Inflammatory macrophage treated with lipopolysaccharide for 1 hour (primary cell): ENCODE results near the gene B3GAT3.
"Not testable (repeated sequence)": the region's sequence is repeated elsewhere in the genome, so short reads cannot be mapped to it uniquely, and the experiment has no call there.

ENCODE experiments used
- DNase-seq, 2 donors: peaks; one replicate each; pipeline ENCODE4 v3.0.0-alpha.2; 2020 to 2022

B3GAT3 gene

DNA sequence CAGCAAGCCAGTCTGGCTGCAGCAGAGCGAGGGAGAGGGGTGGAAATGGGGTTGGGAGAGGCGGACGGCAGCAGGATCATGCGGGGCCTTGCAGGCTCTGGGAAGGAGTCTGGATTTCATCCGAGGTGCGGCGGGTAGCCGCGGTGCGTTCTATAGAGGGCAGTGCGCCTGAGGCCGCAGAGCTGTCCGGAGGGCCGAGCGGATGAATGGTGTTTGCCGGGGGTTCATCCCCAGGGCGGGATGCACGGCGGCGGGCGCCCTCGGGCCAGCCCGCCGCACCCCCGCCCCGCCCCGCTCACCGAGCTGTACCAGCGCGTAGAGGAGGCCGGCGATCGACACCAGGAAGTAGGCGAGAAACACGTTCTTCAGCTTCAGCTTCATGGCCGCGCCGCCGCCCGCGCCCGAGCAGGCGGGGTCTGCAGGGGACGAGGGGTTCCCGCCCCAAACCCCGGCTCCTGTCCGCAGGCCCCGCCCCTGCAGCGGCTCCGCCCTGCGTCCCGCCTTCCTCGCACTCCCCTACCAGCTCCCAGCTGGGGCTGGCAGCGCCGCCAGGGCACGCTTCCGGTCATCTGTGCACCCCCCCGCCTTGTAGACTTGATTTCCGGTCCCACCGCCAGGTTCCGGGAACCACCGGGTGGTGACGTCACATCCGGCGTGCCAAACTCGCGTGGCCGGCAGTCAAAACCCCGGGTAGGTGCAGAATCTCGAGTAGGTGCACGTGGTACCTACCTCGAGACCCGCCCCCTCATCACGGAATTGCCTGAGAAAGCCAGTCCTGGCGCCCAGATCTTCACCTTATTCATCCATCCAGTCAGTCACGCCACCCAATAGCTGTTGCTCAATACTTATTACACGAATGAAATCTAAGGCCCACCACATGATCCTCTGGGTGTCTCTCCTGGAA, at the start of gene B3GAT3:
Gene B3GAT3 (minus strand): TSS at position 420 of the 904 bp plus-strand sequence. CDS start 39 bp downstream, at position 381.
- DNase-seq, result peak; percentile 97 to 98

- no peak for DNase-seq
Measured at GRCh38 chr11:62671236-62671607, 49.4 kb upstream of the B3GAT3 start.

DNA sequence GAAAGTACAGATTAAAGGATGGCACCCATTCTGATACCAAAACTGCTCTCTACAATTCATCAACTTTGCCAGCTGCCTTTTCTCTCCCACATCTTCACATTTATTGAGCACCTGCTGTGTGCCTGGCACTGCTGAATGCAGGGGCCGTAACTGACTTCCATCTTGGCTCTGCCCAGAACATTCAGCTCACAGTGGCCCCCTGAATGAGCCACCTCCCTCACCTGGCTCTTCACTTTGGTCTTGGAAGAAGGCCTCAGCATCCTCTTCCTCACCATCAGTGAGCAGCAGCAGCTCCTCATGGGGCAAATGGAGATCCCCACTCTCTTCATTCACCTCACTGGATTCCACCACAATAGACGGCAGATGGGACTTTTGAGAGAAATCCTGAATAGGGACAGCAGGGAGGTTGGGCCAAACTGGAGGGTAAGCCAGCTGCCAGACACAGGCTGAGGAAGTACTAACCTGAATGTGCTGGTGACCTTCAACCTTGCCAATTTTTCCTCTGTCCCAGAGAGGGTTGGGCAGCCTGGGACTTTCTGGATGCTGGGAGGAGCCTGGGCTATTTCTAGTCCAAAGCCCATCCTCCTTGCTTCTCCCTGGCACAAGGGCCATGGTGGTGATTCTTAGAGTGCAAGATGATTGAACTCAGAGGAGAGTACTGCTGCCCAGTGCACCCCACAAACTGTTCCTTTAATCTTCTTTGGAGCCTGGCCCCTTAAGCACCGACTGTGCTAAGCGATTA, 47.8 kb upstream of the B3GAT3 start:
- DNase-seq, result no peak

- no peak for DNase-seq
Measured at GRCh38 chr11:62667460-62667859, 45.7 kb upstream of the B3GAT3 start.

GRCh38 chr11:62666259-62666926, 44.6 kb upstream of the B3GAT3 start:
- no peak for DNase-seq

GRCh38 chr11:62665599-62666258, 43.9 kb upstream of the B3GAT3 start:
- peak; percentile 35 to 49 for DNase-seq

DNA sequence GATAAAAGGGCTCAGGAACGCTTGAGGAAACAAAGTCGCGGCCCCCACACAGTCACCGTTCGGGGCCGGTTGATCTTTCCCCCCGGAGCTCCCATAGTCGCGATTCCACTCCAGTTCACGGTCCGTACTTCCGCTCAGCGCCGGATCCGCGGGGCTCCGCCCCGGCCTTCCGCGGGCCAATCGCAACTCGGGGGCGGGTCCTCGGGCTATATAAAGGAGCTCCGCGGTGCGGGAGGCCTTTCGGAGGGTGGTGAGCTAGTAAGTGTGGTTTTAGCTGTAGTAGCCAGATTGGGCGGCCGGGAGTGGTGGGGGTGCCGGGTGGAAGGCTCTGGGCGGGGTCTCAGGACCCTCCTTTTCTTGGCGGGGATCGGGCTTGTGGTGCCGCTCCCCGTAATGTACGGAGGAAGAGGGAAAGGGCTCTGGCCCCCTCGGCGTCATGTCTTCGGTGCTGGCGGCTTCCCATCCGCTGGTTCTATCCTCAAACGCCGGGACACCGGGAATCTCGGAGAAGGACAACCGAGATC, 43.4 kb upstream of the B3GAT3 start, which contains the start of the genes C11orf98 and CSKMT:
Gene C11orf98 (minus strand): TSS at position 136 of the 524 bp plus-strand sequence. CDS start 41 bp downstream, at position 95.
Gene CSKMT (plus strand): TSS at position 238 of the 524 bp plus-strand sequence. CDS start 568 bp downstream, outside the sequence.
- peak; percentile 86 to 98 for DNase-seq

GRCh38 chr11:62664405-62665074, 42.8 kb upstream of the B3GAT3 start:
- no peak for DNase-seq

- DNase-seq, result no peak
Measured at GRCh38 chr11:62656796-62657429, 35.1 kb upstream of the B3GAT3 start.

DNA sequence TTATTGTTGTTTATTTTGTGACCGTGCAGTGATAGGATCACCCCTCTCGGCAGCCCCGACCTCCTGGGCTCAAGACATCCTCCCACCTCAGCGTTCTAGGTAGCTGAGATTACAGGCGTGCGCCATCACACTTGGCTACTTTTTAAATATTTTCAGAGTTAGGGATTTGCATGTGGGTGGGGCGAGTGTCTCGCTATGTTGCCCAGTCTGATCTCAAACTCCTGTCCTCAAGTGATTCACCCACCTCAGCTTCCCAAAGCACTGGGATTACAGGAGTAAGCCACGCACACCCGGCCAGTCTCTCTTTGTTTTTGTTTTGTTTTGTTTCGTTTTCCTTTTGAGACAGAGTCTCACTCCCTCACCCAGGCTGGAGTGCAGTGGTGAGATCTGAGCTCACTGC, 32.5 kb upstream of the B3GAT3 start:
- DNase-seq, result no peak

DNA sequence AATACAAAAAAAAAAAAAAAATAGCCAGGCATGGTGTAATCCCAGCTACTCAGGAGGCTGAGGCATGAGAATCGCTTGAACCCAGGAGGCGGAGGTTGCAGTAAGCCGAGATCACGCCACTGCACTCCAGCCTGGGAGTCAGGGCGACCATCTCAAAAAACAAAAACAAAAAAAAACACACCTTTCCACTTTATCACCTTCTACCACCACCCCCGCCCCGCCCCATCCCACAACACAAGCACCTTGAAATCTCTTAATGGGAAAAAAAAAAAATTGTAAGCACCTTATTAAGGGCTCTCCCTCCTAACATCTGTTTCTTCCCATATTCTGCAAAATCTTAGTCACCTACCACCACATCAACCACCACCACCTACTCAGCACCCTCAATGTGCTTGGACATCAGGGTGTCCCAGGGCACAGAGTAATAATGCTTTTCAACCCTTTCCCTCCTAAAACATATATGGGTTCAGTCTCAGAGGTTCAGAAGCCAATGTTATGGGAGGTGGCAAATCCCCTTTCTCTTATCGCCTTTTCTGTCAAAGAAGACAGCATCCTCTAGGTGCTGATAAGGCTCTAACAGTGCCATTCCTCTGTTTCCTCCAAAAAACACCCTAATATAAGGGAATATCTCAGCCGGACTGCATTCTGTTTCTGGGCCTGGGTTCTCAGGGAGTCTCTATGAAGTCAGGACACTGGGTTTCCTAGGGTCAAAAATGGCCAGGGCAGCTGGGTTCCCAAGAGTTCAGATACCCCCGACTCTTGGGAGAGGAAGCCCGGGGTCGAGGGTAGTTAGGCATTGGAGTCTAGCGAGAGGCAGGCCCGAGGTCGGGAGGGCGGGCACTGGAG, 30.6 kb upstream of the B3GAT3 start:
- DNase-seq, result no peak

DNA sequence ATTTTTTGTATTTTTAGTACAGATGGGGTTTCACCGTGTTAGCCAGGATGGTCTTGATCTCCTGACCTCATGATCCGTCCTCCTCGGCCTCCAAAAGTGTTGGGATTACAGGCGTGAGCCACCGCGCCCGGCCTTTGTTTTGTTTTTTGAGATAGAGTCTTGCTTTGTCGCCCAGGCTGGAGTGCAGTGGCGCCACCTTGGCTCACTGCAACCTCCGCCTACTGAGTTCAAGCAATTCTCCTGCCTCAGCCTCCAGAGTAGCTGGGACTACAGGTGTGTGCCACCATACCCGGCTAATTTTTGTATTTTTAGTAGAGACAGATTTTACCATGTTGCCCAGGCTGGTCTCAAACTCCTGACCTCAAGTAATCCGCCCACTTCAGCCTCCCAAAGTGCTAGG, 28.5 kb upstream of the B3GAT3 start:
- not testable (repeated sequence) for DNase-seq

GRCh38 chr11:62649486-62649885, 27.7 kb upstream of the B3GAT3 start:
- DNase-seq, result no peak

GRCh38 chr11:62648967-62649364, 27.2 kb upstream of the B3GAT3 start:
- DNase-seq, result no peak

GRCh38 chr11:62648185-62648966, 26.6 kb upstream of the B3GAT3 start:
- no peak for DNase-seq

GRCh38 chr11:62647609-62648005, 25.8 kb upstream of the B3GAT3 start:
- no peak for DNase-seq

GRCh38 chr11:62646825-62647608, 25.2 kb upstream of the B3GAT3 start:
- DNase-seq, result no peak
